Spleen (tissue), 7 donors: ENCODE results near the gene TTLL8.

Experiments
- CTCF ChIP-seq, 11 experiments: fragments of 200-600 bp in 7 of 11; fragments of 450-650 bp in 4 of 11; sonication (generic) in 4 of 11; IDR thresholded peaks in 8 of 11; conservative IDR thresholded peaks in 3 of 11; 1 replicate in 7 of 11; 2 replicates in 4 of 11; pipeline versions ENCODE4 v1.4.0 to v1.8.0; 2016 to 2021; ENCODE audit warnings: antibody characterized with exemption in 11 of 11, inconsistent platforms in 4 of 11, mild to moderate bottlenecking in 1 of 11
- POLR2A ChIP-seq, 3 donors: fragments of 450-650 bp; IDR thresholded peaks; one replicate each; pipeline ENCODE4 v1.5.1; 2017; ENCODE audit warnings: antibody characterized with exemption in 3 of 3, mild to moderate bottlenecking in 1 of 3
- donor health status: DM: no; HTN: no; CAD: no; lungs with moderate emphysema.
- donor health status: DM: no; HTN: no; CAD: no.
- donor health status: DM: no; HTN: no; CAD: no.

DNA sequence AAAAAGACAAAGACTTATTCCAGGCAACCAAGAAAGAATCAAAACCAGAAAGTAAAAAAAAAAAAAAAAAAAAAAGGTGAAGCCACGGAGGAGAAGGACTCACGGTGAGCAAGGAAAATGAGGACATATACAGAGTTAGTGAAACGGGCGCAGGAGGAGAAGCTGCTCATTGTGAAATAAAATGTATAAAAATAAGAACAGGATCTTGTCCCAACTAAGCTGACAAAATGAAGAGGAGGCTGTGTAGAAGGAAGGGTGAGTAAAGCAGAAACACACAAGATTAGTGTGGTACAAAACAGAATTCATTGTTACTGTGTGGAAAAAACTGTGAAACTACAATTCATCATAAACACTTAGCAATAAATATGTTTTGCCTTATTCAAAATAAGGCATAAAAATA lies 53.2 kb downstream of the TTLL8 start:
- TF ChIP-seq CTCF (IDR thresholded peaks at IDR 0.05 in 8 of 11, conservative IDR thresholded peaks at IDR 0.05 in 3 of 11): no peak
- no peak for TF ChIP-seq POLR2A (IDR thresholded peaks at IDR 0.05)
